NOMO-1 (cell line): ENCODE measurements around the gene KRTAP5-7.
"Not testable (repeated sequence)": the region's sequence is repeated elsewhere in the genome, so short reads cannot be mapped to it uniquely, and the experiment has no call there.

ENCODE experiments used
- DNase-seq, 2 experiments: peaks; one replicate each; lab custom pipeline; 2025; ENCODE audit not compliant: unreplicated experiment in 2 of 2; lab: John Stamatoyannopoulos, UW

The KRTAP5-7 gene

GRCh38 chr11:71556018-71556417 lies 29.0 kb downstream of the KRTAP5-7 start:
- DNase-seq: no peak

GRCh38 chr11:71557257-71557656 lies 30.2 kb downstream of the KRTAP5-7 start:
- DNase-seq: no peak

GRCh38 chr11:71558996-71559395 lies 31.9 kb downstream of the KRTAP5-7 start:
- DNase-seq: no peak

- no peak for DNase-seq
Observed at GRCh38 chr11:71562120-71562519, 35.1 kb downstream of the KRTAP5-7 start.

GRCh38 chr11:71563406-71563805 lies 36.3 kb downstream of the KRTAP5-7 start:
- DNase-seq: peak; percentile 26 to 33

- no peak for DNase-seq
Observed at GRCh38 chr11:71564430-71564829, 37.4 kb downstream of the KRTAP5-7 start.

- DNase-seq: no peak
Observed at GRCh38 chr11:71565263-71565662, 38.2 kb downstream of the KRTAP5-7 start, which contains the start of gene KRTAP5-10. Gene KRTAP5-10, plus strand, starts transcription at chr11:71565563. Its CDS starts 25 bp downstream, at chr11:71565588.

GRCh38 chr11:71566081-71566620 lies 39.1 kb downstream of the KRTAP5-7 start:
- DNase-seq: no peak

- DNase-seq: not testable (repeated sequence)
Observed at GRCh38 chr11:71566626-71567599, 39.8 kb downstream of the KRTAP5-7 start.

- DNase-seq: not testable (repeated sequence)
Observed at GRCh38 chr11:71567633-71568032, 40.6 kb downstream of the KRTAP5-7 start.

- no peak for DNase-seq
Observed at GRCh38 chr11:71568704-71569349, 41.8 kb downstream of the KRTAP5-7 start.

- DNase-seq: not testable (repeated sequence)
Observed at GRCh38 chr11:71571101-71571850, 44.2 kb downstream of the KRTAP5-7 start.

- no peak for DNase-seq
Observed at GRCh38 chr11:71572811-71573210, 45.7 kb downstream of the KRTAP5-7 start.

- no peak for DNase-seq
Observed at GRCh38 chr11:71574418-71574817, 47.4 kb downstream of the KRTAP5-7 start.

- no peak for DNase-seq
Observed at GRCh38 chr11:71575723-71576424, 48.8 kb downstream of the KRTAP5-7 start.

GRCh38 chr11:71576688-71577465 lies 49.8 kb downstream of the KRTAP5-7 start:
- not testable (repeated sequence) for DNase-seq

GRCh38 chr11:71577469-71578004 lies 50.5 kb downstream of the KRTAP5-7 start:
- DNase-seq: no peak
